GM23248 (cell line): ENCODE data around the gene PSMA7.
"Not testable (repeated sequence)": the region's sequence is repeated elsewhere in the genome, so short reads cannot be mapped to it uniquely, and the experiment has no call there.

ENCODE experiments used
- EZH2 ChIP-seq: fragments of 200-600 bp; sonication (generic); IDR thresholded peaks from 2 replicates; pipeline ENCODE4 v1.6.1; 2018; ENCODE audit warnings: antibody characterized with exemption, mild to moderate bottlenecking; ENCODE audit not compliant: insufficient read depth, poor library complexity, severe bottlenecking
- EZH2phosphoT487 ChIP-seq: fragments of 200-600 bp; sonication (generic); IDR thresholded peaks from 2 replicates; pipeline ENCODE4 v1.6.1; 2018; ENCODE audit warnings: antibody characterized with exemption, moderate library complexity, mild to moderate bottlenecking, low read depth; ENCODE audit not compliant: insufficient read depth

DNA sequence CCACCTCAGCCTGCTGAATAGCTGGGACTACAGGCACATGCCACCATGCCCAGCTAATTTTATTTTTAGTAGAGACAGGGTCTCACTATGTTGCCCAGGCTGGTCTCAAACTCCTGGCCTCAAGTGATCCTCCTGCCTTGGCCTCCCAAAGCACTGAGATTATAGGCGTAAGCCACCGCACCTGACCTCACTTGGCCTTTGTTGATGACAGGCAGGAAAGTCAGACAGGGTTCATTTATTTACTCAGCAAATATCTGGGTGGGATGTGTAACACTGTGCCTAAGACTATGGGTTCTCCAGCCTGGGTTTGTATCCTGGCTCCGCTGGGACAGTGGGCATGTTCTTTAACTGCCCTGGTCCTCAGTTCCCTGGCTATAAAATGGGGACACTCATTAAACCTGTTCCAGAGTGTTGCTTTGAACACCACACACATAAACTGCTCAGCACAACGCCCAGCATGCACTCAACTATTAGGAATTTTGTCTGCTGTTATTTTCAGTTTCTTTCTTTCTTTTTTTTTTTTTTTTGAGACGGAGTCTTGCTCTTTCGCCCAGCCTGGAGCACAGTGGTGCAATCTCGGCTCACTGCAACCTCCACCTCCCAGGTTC lies 27.3 kb downstream of the PSMA7 start:
- not testable (repeated sequence) for TF ChIP-seq EZH2, EZH2phosphoT487
